Measurements from ENCODE around the gene OR2T6. TPM values are rescaled to one million over a fixed set of nuclear protein-coding genes. Genes with fewer than 3 reads are reported as not detected.
"Not testable (repeated sequence)": the region's sequence is repeated elsewhere in the genome, so short reads cannot be mapped to it uniquely, and the experiment has no call there.

OR2T6 gene
- polyA plus RNA-seq, 1 donor: not detected

DNA sequence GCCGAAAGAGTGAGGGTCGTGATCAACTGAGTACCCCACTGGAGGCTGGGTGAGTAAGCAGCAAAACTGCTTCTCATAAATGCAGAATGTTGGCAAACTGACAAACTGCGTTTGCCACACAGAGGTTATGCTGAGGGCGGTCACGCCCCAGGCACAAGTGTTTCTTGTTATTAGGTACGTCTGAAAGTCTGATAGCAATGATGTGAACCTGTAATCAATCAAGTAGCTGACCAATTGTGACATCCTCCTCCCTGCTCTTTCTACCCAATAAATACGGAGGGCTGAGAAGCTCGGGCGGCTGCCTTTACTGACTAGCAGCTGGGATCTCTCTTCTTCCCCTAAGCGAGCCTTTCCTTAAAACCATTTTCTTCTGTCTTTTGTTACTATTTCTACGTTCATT, 56.1 kb downstream of the OR2T6 start:
- not testable (repeated sequence) for H3K4me1 ChIP-seq (ENCODE audit: control insufficient read depth, insufficient read depth, low read length); H3K27ac ChIP-seq (ENCODE audit: low read length); H3K36me3 ChIP-seq (ENCODE audit: control insufficient read depth, insufficient read depth, low read length); H3K27me3 ChIP-seq (ENCODE audit: control insufficient read depth, insufficient read depth, low read length); H3K9me3 ChIP-seq (ENCODE audit: control insufficient read depth, low read depth, low read length); DNase-seq; H3K4me3 ChIP-seq (ENCODE audit: low read length)
- WGBS (ENCODE audit: insufficient coverage, low lambda C conversion rate): 67% methylated on average over 1 of the region's 11 CpGs

DNA sequence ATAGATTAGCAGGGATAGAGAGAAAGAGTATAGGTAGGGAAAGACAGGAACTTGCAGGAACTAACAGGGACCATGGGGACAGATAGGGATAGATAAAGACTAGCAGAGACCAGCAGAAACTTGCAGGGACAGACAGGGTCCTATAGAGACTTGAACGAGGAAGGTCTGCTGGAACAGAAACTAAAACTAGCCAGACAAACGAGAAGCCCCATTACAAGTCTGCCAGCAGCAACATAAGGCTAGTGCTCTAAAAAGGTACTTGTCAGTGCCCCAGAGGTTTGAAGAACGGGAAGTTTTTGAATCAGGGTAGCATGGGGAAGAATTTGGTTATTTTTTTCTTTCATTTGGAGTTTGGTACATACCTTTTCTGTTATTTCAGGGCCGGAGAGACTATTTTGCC, 56.7 kb downstream of the OR2T6 start:
- H3K36me3 ChIP-seq (ENCODE audit: control insufficient read depth, insufficient read depth, low read length): not testable (repeated sequence)
- 57% methylated on average over 1 of the region's 4 CpGs for WGBS (ENCODE audit: insufficient coverage, low lambda C conversion rate)

DNA sequence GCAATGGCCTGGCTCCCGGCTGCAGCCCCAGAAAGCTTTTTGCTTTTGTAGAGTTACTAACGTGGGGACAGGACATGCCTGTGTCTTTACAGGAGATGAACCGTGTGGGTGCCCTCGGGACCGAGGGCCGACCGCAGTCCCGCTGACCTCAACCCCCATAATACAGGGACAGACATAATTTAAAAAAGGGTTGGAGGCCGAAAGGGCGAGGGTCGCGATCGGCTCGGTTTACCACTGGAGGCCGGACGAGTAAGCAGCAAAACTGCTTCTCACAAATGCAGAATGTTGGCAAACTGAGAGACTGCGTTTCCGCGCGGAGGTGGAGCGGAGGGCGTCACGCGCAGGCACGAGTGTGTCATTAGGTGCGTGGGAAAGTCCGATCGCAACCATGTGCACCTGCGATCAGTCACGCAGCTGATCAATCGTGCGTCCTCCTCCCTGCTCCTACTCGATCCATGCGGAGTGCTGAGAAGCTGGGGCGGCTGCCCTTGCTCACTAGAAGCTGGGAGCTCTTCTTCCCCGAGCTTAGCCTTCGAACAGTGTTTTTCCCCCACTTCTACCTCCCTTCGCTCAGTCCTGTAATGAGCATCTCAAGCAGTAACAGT, 58.4 kb downstream of the OR2T6 start:
- not testable (repeated sequence) for H3K4me3 ChIP-seq (ENCODE audit: low read length); H3K27me3 ChIP-seq (ENCODE audit: control insufficient read depth, insufficient read depth, low read length); DNase-seq; H3K4me1 ChIP-seq (ENCODE audit: control insufficient read depth, insufficient read depth, low read length); H3K9me3 ChIP-seq (ENCODE audit: control insufficient read depth, low read depth, low read length); H3K36me3 ChIP-seq (ENCODE audit: control insufficient read depth, insufficient read depth, low read length); H3K27ac ChIP-seq (ENCODE audit: low read length)
- no CpG with 5 or more reads among the region's 38 CpGs for WGBS (ENCODE audit: insufficient coverage, low lambda C conversion rate)

More for the DNA sequence above, 56.7 kb downstream of the OR2T6 start:
- H3K4me3 ChIP-seq (ENCODE audit: low read length); H3K4me1 ChIP-seq (ENCODE audit: control insufficient read depth, insufficient read depth, low read length); H3K27me3 ChIP-seq (ENCODE audit: control insufficient read depth, insufficient read depth, low read length); H3K9me3 ChIP-seq (ENCODE audit: control insufficient read depth, low read depth, low read length); DNase-seq; H3K27ac ChIP-seq (ENCODE audit: low read length): not testable (repeated sequence)

DNA sequence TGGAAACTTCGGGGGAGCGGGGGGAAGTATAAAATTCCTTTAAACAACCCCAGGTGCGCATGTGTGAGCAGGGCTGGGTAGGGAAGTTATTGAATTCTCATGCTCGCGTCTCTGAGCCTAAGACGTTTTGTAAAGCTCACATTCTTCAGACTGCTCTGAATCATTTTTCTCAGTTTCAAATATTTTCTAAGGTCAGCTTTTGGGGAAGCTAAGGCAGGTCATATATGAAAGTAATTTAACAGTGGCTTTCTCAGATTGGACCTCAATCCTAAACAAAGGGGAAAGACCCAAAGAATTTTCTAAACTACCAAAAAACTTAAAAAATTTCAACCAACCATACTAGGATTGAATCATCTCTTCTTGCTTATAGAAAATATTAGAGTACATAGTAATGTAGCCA, 59.4 kb downstream of the OR2T6 start:
- not testable (repeated sequence) for H3K36me3 ChIP-seq (ENCODE audit: control insufficient read depth, insufficient read depth, low read length); H3K27me3 ChIP-seq (ENCODE audit: control insufficient read depth, insufficient read depth, low read length); H3K4me3 ChIP-seq (ENCODE audit: low read length); H3K27ac ChIP-seq (ENCODE audit: low read length); H3K9me3 ChIP-seq (ENCODE audit: control insufficient read depth, low read depth, low read length); DNase-seq; H3K4me1 ChIP-seq (ENCODE audit: control insufficient read depth, insufficient read depth, low read length)
- no CpG with 5 or more reads among the region's 6 CpGs for WGBS (ENCODE audit: insufficient coverage, low lambda C conversion rate)

DNA sequence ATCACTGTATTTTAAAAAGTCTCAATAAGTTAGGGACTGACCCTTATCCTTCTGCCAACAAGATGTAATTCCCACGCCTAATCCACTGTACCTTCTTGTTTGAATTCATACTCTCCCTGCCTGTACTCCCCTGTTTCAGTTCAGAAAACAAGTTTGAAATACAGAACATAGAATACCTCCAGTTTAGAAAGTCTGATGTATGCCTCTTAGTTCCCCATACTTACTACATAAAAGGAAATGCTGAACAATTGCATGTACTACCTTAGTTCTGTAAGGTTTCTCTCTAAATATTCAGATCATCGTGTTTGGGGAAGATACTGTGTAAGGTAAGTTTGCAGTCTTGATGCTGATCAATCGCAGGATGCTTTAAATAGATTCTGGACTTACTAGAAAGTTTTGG, 60.8 kb downstream of the OR2T6 start:
- H3K36me3 ChIP-seq (ENCODE audit: control insufficient read depth, insufficient read depth, low read length): not testable (repeated sequence)

DNA sequence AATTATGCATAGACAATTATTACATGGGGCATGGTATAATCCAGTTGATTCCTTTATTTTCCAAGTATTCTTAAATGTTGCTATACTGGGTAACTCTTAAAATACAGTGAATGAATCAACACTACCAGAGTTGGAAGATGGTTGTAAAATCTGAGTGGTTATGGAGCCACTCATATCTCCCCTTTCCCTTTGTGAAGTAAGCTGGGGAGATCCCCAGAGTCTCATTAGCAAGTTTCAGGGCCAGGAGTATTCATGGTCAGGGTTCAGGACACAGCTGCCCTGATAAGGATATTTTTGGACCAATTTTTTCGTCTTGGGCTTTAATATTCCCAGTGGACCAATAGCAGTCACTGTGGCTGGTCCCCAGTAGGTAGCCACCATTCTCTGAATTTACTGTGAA, 63.1 kb downstream of the OR2T6 start:
- not testable (repeated sequence) for H3K9me3 ChIP-seq (ENCODE audit: control insufficient read depth, low read depth, low read length); H3K4me3 ChIP-seq (ENCODE audit: low read length); H3K36me3 ChIP-seq (ENCODE audit: control insufficient read depth, insufficient read depth, low read length); H3K27ac ChIP-seq (ENCODE audit: low read length); H3K4me1 ChIP-seq (ENCODE audit: control insufficient read depth, insufficient read depth, low read length); DNase-seq; H3K27me3 ChIP-seq (ENCODE audit: control insufficient read depth, insufficient read depth, low read length)
- no CpG with 5 or more reads among the region's 1 CpG for WGBS (ENCODE audit: insufficient coverage, low lambda C conversion rate)

More for the DNA sequence above, 60.8 kb downstream of the OR2T6 start:
- H3K9me3 ChIP-seq (ENCODE audit: control insufficient read depth, low read depth, low read length); H3K27ac ChIP-seq (ENCODE audit: low read length); H3K4me1 ChIP-seq (ENCODE audit: control insufficient read depth, insufficient read depth, low read length); H3K27me3 ChIP-seq (ENCODE audit: control insufficient read depth, insufficient read depth, low read length); H3K4me3 ChIP-seq (ENCODE audit: low read length); DNase-seq: not testable (repeated sequence)
- WGBS (ENCODE audit: insufficient coverage, low lambda C conversion rate): no CpG with 5 or more reads among the region's 3 CpGs

DNA sequence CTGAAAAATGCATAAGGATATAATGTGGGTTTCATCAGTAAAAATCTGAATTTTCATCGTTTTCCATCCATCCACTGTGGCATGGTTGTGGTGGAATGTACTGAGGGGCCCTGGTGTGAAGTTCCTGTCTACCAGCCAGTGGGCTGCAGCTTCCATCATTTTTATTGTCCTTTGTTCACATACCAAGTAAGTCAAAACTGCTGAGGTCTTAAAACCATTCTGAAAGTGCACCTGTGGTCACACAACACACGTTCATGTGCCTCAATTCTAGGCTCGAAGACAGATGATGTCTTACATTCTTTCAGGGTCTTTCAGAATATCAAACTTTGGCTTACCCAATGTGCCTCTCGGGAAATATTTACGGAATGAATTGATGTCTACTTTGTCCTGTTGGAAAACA, 63.7 kb downstream of the OR2T6 start:
- not testable (repeated sequence) for H3K27ac ChIP-seq (ENCODE audit: low read length); H3K4me3 ChIP-seq (ENCODE audit: low read length); H3K27me3 ChIP-seq (ENCODE audit: control insufficient read depth, insufficient read depth, low read length); DNase-seq; H3K36me3 ChIP-seq (ENCODE audit: control insufficient read depth, insufficient read depth, low read length); H3K9me3 ChIP-seq (ENCODE audit: control insufficient read depth, low read depth, low read length); H3K4me1 ChIP-seq (ENCODE audit: control insufficient read depth, insufficient read depth, low read length)
- WGBS (ENCODE audit: insufficient coverage, low lambda C conversion rate): no CpG with 5 or more reads among the region's 5 CpGs

Other genes with a start within 250 kb of the OR2T6 start
- gene OR2M5, start 230.6 kb upstream of the OR2T6 start, polyA plus RNA-seq: not detected
- gene OR2M2, start 200.9 kb upstream of the OR2T6 start, polyA plus RNA-seq: not detected
- gene OR2M3, start 178.5 kb upstream of the OR2T6 start, polyA plus RNA-seq: not detected
- gene OR2M4, start 144.3 kb upstream of the OR2T6 start, polyA plus RNA-seq: not detected
- not detected for gene OR2T33, start 97.8 kb upstream of the OR2T6 start, polyA plus RNA-seq
- gene OR2T12, start 72.3 kb upstream of the OR2T6 start, polyA plus RNA-seq: not detected
- gene OR2M7, start 51.2 kb upstream of the OR2T6 start, polyA plus RNA-seq: not detected
- gene OR14C36, start 27.0 kb upstream of the OR2T6 start, polyA plus RNA-seq: not detected
- not detected for gene OR2T4, start 14.1 kb upstream of the OR2T6 start, polyA plus RNA-seq
- not detected for gene OR2T1, start 27.3 kb downstream of the OR2T6 start, polyA plus RNA-seq
- not detected for gene OR2T2, start 69.9 kb downstream of the OR2T6 start, polyA plus RNA-seq
- not detected for gene OR2T3, start 97.6 kb downstream of the OR2T6 start, polyA plus RNA-seq
- not detected for gene OR2T5, start 112.8 kb downstream of the OR2T6 start, polyA plus RNA-seq
- gene OR2G6, start 132.3 kb downstream of the OR2T6 start, polyA plus RNA-seq: not detected
- not detected for gene OR2T29, start 187.0 kb downstream of the OR2T6 start, polyA plus RNA-seq
- gene OR2T34, start 199.0 kb downstream of the OR2T6 start, polyA plus RNA-seq: not detected
- gene OR2T10, start 222.0 kb downstream of the OR2T6 start, polyA plus RNA-seq: not detected

Data from large intestine (tissue), 3 donors.